Activated gamma-delta T cell treated with Interleukin-2 at 50 U/mL for 16 hours (primary cell): ENCODE measurements around the gene TENM3.
"Not testable (repeated sequence)": the region's sequence is repeated elsewhere in the genome, so short reads cannot be mapped to it uniquely, and the experiment has no call there.

ENCODE experiments used
- DNase-seq: peaks from one replicate; pipeline ENCODE4 v3.0.0-alpha.2; 2020

Gene TENM3

GRCh38 chr4:182228991-182229577, 14.1 kb upstream of the TENM3 start:
- no peak for DNase-seq

GRCh38 chr4:182230256-182230655, 12.9 kb upstream of the TENM3 start:
- DNase-seq = no peak

- DNase-seq = no peak
These were observed 12.1 kb upstream of the TENM3 start for GRCh38 chr4:182231080-182231479.

- no peak for DNase-seq
These were observed 11.7 kb upstream of the TENM3 start for GRCh38 chr4:182231496-182231895.

GRCh38 chr4:182233310-182234090, 9.7 kb upstream of the TENM3 start:
- no peak for DNase-seq

GRCh38 chr4:182235021-182235795, 8.0 kb upstream of the TENM3 start:
- no peak for DNase-seq

GRCh38 chr4:182236186-182236585, 7.0 kb upstream of the TENM3 start:
- DNase-seq = no peak

- not testable (repeated sequence) for DNase-seq
These were observed 6.2 kb upstream of the TENM3 start for GRCh38 chr4:182237010-182237409.

- no peak for DNase-seq
These were observed 4.8 kb upstream of the TENM3 start for GRCh38 chr4:182238355-182238931.

GRCh38 chr4:182240161-182241130, 2.8 kb upstream of the TENM3 start:
- no peak for DNase-seq

- not testable (repeated sequence) for DNase-seq
These were observed 942 bp upstream of the TENM3 start for GRCh38 chr4:182242260-182242659.

- DNase-seq = no peak
These were observed 415 bp upstream of the TENM3 start for GRCh38 chr4:182242787-182243186.

- DNase-seq = no peak
These were observed 1.8 kb downstream of the TENM3 start for GRCh38 chr4:182245041-182245440.

GRCh38 chr4:182245541-182246215, 2.5 kb downstream of the TENM3 start:
- no peak for DNase-seq

- no peak for DNase-seq
These were observed 3.4 kb downstream of the TENM3 start for GRCh38 chr4:182246401-182247205.

GRCh38 chr4:182248295-182248694, 5.1 kb downstream of the TENM3 start:
- DNase-seq = no peak

- DNase-seq = no peak
These were observed 7.2 kb downstream of the TENM3 start for GRCh38 chr4:182250446-182250845.

- DNase-seq = no peak
These were observed 7.9 kb downstream of the TENM3 start for GRCh38 chr4:182251116-182251515.

GRCh38 chr4:182252220-182252619, 9.0 kb downstream of the TENM3 start:
- no peak for DNase-seq

GRCh38 chr4:182254026-182254780, 11.0 kb downstream of the TENM3 start:
- DNase-seq = no peak
